ACC112 (cell line): ENCODE data around the gene RASIP1.

ENCODE experiments used
- H2AFZ ChIP-seq: fragments of 200-600 bp; sonication (generic); one replicate; pipeline ENCODE4 v1.6.0; 2017; ENCODE audit warnings: antibody characterized with exemption, low read length; ENCODE audit not compliant: unreplicated experiment
- H3K27ac ChIP-seq: fragments of 200-600 bp; sonication (generic); 2 replicates; pipeline ENCODE4 v1.5.1; 2014; ENCODE audit warnings: low read depth, mild to moderate bottlenecking, antibody characterized with exemption, low read length, moderate library complexity
- H3K27me3 ChIP-seq: fragments of 200-600 bp; sonication (generic); 2 replicates; pipeline ENCODE4 v1.6.1; 2014; ENCODE audit warnings: mild to moderate bottlenecking, antibody characterized with exemption, low read length, moderate library complexity, mixed read lengths; ENCODE audit not compliant: insufficient read depth
- H3K36me3 ChIP-seq: fragments of 200-600 bp; sonication (generic); 2 replicates; pipeline ENCODE4 v1.6.1; 2016; ENCODE audit warnings: mild to moderate bottlenecking, antibody characterized with exemption, low read length, moderate library complexity, mixed read lengths; ENCODE audit not compliant: insufficient read depth
- H3K4me1 ChIP-seq: fragments of 200-600 bp; sonication (generic); one replicate; pipeline ENCODE4 v1.6.1; 2016; ENCODE audit warnings: low read length, mixed read lengths; ENCODE audit not compliant: insufficient read depth, unreplicated experiment, control insufficient read depth
- H3K4me3 ChIP-seq: fragments of 200-600 bp; sonication (generic); 2 replicates; pipeline ENCODE4 v1.5.1; 2014; ENCODE audit warnings: mild to moderate bottlenecking, low read depth, low read length
- H3K79me2 ChIP-seq: fragments of 200-600 bp; sonication (generic); one replicate; pipeline ENCODE4 v1.6.0; 2016; ENCODE audit warnings: low read length; ENCODE audit not compliant: control insufficient read depth, unreplicated experiment, insufficient read depth

Gene RASIP1

GRCh38 chr19:48745208-48745995, 5.0 kb upstream of the RASIP1 start:
- Histone ChIP-seq H3K79me2 (no peaks in the 10 kb centered on the region), H3K27ac (no peak overlapping the region), H3K27me3 (peaks cover 4% of the 10 kb centered on the region; the same call in 1 of the 2 replicates), H3K4me1 (no peaks in the 10 kb centered on the region), H2AFZ (peak overlapping the region; percentile 57), H3K4me3 (no peak overlapping the region), H3K36me3 (no peaks in the 10 kb centered on the region)

- H3K4me3 ChIP-seq: no peak overlapping the region
- H3K79me2 ChIP-seq: no peaks in the 10 kb centered on the region
- H3K4me1 ChIP-seq: no peaks in the 10 kb centered on the region
- no peaks in the 10 kb centered on the region for H3K36me3 ChIP-seq
- H3K27me3 ChIP-seq: peaks cover 4% of the 10 kb centered on the region; the same call in 1 of the 2 replicates
- H3K27ac ChIP-seq: no peak overlapping the region
- no peak overlapping the region for H2AFZ ChIP-seq
Observed at GRCh38 chr19:48742096-48742495, 1.7 kb upstream of the RASIP1 start.

- Histone ChIP-seq H3K36me3 (no peaks in the 10 kb centered on the region), H3K79me2 (no peaks in the 10 kb centered on the region), H3K4me3 (no peak overlapping the region), H3K27me3 (peaks cover 4% of the 10 kb centered on the region; the same call in 1 of the 2 replicates), H2AFZ (no peak overlapping the region), H3K27ac (no peak overlapping the region), H3K4me1 (no peaks in the 10 kb centered on the region)
Observed at GRCh38 chr19:48741129-48741999, 954 bp upstream of the RASIP1 start.

- Histone ChIP-seq H3K27ac (no peak overlapping the region), H3K79me2 (no peaks in the 10 kb centered on the region), H2AFZ (peak overlapping the region; percentile 68), H3K4me3 (peak overlapping the region; percentile 67), H3K4me1 (no peaks in the 10 kb centered on the region), H3K36me3 (no peaks in the 10 kb centered on the region), H3K27me3 (no peaks in the 10 kb centered on the region; the same call in 1 of the 2 replicates)
Observed at GRCh38 chr19:48739404-48740163, 826 bp downstream of the RASIP1 start.

- Histone ChIP-seq H2AFZ (peak overlapping the region; percentile 68), H3K79me2 (no peaks in the 10 kb centered on the region), H3K27me3 (no peaks in the 10 kb centered on the region; the same call in 1 of the 2 replicates), H3K4me1 (no peaks in the 10 kb centered on the region), H3K27ac (no peak overlapping the region), H3K36me3 (no peaks in the 10 kb centered on the region), H3K4me3 (peak overlapping the region; percentile 67)
Observed at GRCh38 chr19:48738557-48739403, 1.6 kb downstream of the RASIP1 start.

- H3K36me3 ChIP-seq: no peaks in the 10 kb centered on the region
- no peak overlapping the region for H3K27ac ChIP-seq
- no peaks in the 10 kb centered on the region for H3K79me2 ChIP-seq
- no peaks in the 10 kb centered on the region; the same call in 1 of the 2 replicates for H3K27me3 ChIP-seq
- H3K4me3 ChIP-seq: no peak overlapping the region
- no peak overlapping the region for H2AFZ ChIP-seq
- H3K4me1 ChIP-seq: no peaks in the 10 kb centered on the region
Observed at GRCh38 chr19:48737360-48737998, 2.9 kb downstream of the RASIP1 start.

GRCh38 chr19:48735031-48735615, 5.3 kb downstream of the RASIP1 start:
- H3K36me3 ChIP-seq: no peaks in the 10 kb centered on the region
- no peaks in the 10 kb centered on the region; the same call in 1 of the 2 replicates for H3K27me3 ChIP-seq
- H3K27ac ChIP-seq: no peak overlapping the region
- H3K4me3 ChIP-seq: no peak overlapping the region
- H2AFZ ChIP-seq: no peak overlapping the region
- no peaks in the 10 kb centered on the region for H3K79me2 ChIP-seq
- H3K4me1 ChIP-seq: no peaks in the 10 kb centered on the region

GRCh38 chr19:48734625-48735024, 5.8 kb downstream of the RASIP1 start:
- no peaks in the 10 kb centered on the region for H3K4me1 ChIP-seq
- no peak overlapping the region for H3K27ac ChIP-seq
- H3K27me3 ChIP-seq: no peaks in the 10 kb centered on the region
- H3K36me3 ChIP-seq: no peaks in the 10 kb centered on the region
- H2AFZ ChIP-seq: no peak overlapping the region
- no peak overlapping the region for H3K4me3 ChIP-seq
- no peaks in the 10 kb centered on the region for H3K79me2 ChIP-seq

GRCh38 chr19:48731452-48731851, 9.0 kb downstream of the RASIP1 start:
- Histone ChIP-seq H2AFZ (no peak overlapping the region), H3K4me3 (no peak overlapping the region), H3K27me3 (no peaks in the 10 kb centered on the region), H3K4me1 (no peaks in the 10 kb centered on the region), H3K27ac (no peak overlapping the region), H3K79me2 (peaks cover 5% of the 10 kb centered on the region), H3K36me3 (peaks cover 5% of the 10 kb centered on the region; the same call in 1 of the 2 replicates)
